CD4-positive, alpha-beta T cell treated with Interleukin-17A for 4 hours (primary cell): ENCODE data around the gene PIK3CA.
A peak's percentile ranks its signal among the peaks of the same experiment; 100 is the strongest.
"Not testable (repeated sequence)": the region's sequence is repeated elsewhere in the genome, so short reads cannot be mapped to it uniquely, and the experiment has no call there.

ENCODE experiments used
- DNase-seq: peaks from one replicate; pipeline ENCODE4 v3.0.0-alpha.2; 2020; ENCODE audit warnings: mixed read lengths

Gene PIK3CA

GRCh38 chr3:179265092-179265491 lies 116.9 kb downstream of the PIK3CA start:
- no peak for DNase-seq

- no peak for DNase-seq
These were observed 117.7 kb downstream of the PIK3CA start for GRCh38 chr3:179265875-179266274.

- DNase-seq, result no peak
These were observed 118.6 kb downstream of the PIK3CA start for GRCh38 chr3:179266701-179267211.

GRCh38 chr3:179268400-179269051 lies 120.4 kb downstream of the PIK3CA start:
- DNase-seq, result no peak

GRCh38 chr3:179269152-179269707 lies 121.1 kb downstream of the PIK3CA start:
- DNase-seq, result no peak

- peak; percentile 39 for DNase-seq
These were observed 124.2 kb downstream of the PIK3CA start for GRCh38 chr3:179272385-179272784.

GRCh38 chr3:179274434-179274833 lies 126.3 kb downstream of the PIK3CA start:
- not testable (repeated sequence) for DNase-seq

- DNase-seq, result no peak
These were observed 127.8 kb downstream of the PIK3CA start for GRCh38 chr3:179276001-179276400.

- DNase-seq, result no peak
These were observed 128.6 kb downstream of the PIK3CA start for GRCh38 chr3:179276743-179277142.

GRCh38 chr3:179278151-179278550 lies 130.0 kb downstream of the PIK3CA start:
- DNase-seq, result no peak

- DNase-seq, result no peak
These were observed 131.0 kb downstream of the PIK3CA start for GRCh38 chr3:179278932-179279693.

GRCh38 chr3:179279837-179280236 lies 131.7 kb downstream of the PIK3CA start:
- DNase-seq, result no peak

- DNase-seq, result no peak
These were observed 133.7 kb downstream of the PIK3CA start for GRCh38 chr3:179281825-179282224.

GRCh38 chr3:179286331-179286730 lies 138.2 kb downstream of the PIK3CA start:
- no peak for DNase-seq

- no peak for DNase-seq
These were observed 140.7 kb downstream of the PIK3CA start for GRCh38 chr3:179288845-179289244.

- DNase-seq, result no peak
These were observed 141.1 kb downstream of the PIK3CA start for GRCh38 chr3:179289295-179289694.
